Aorta (tissue), 5 donors: ENCODE results near the gene BMP8B. TPM values are rescaled to one million over a fixed set of nuclear protein-coding genes. Genes with fewer than 3 reads are reported as not detected.
A peak's percentile ranks its signal among the peaks of the same experiment; 100 is the strongest.

Experiments
- ATAC-seq: fragments of 200-7000 bp; cut with Tn5 transposase; one replicate; pipeline ENCODE4 v1.9.1; 2022; ENCODE audit warnings: moderate library complexity; ENCODE audit not compliant: low FRiP score
- DNase-seq, 2 donors: peaks; one replicate each; pipeline ENCODE4 v3.0.0-alpha.2; 2020
- H3K27ac ChIP-seq, 2 donors: one replicate each; pipeline ENCODE4 v1.5.1; 2013; ENCODE audit warnings: low read length in 2 of 2, mild to moderate bottlenecking in 2 of 2, moderate library complexity in 2 of 2, control low read depth in 1 of 2, inconsistent platforms in 1 of 2, low read depth in 1 of 2
- H3K27me3 ChIP-seq, 2 donors: one replicate each; pipeline ENCODE4 v1.6.1; 2013; ENCODE audit warnings: control low read depth in 1 of 2, low read length in 1 of 2, mild to moderate bottlenecking in 1 of 2, moderate library complexity in 1 of 2; ENCODE audit not compliant: insufficient read depth in 2 of 2, control insufficient read depth in 1 of 2
- H3K36me3 ChIP-seq, 2 donors: one replicate each; pipeline ENCODE4 v1.6.1; 2013; ENCODE audit warnings: control low read depth in 1 of 2, low read length in 1 of 2, mild to moderate bottlenecking in 1 of 2; ENCODE audit not compliant: insufficient read depth in 2 of 2, control insufficient read depth in 1 of 2
- H3K4me1 ChIP-seq, 2 donors: one replicate each; pipeline ENCODE4 v1.6.1; 2013; ENCODE audit warnings: low read length in 2 of 2, control low read depth in 1 of 2, mild to moderate bottlenecking in 1 of 2, moderate library complexity in 1 of 2; ENCODE audit not compliant: insufficient read depth in 2 of 2, control insufficient read depth in 1 of 2
- H3K4me3 ChIP-seq, 2 donors: one replicate each; pipeline ENCODE4 v1.5.1; 2013; ENCODE audit warnings: low read length in 2 of 2, control low read depth in 1 of 2, mild to moderate bottlenecking in 1 of 2
- H3K9me3 ChIP-seq: one replicate; pipeline ENCODE4 v1.6.1; 2013; ENCODE audit warnings: mild to moderate bottlenecking, low read length; ENCODE audit not compliant: control insufficient read depth
- WGBS, 2 donors: extraction: QIAGEN DNeasy Blood & Tissue Kit; methylation state at CpG; one replicate each; pipeline ENCODE4 v1.1.7; 2013; 5-methylcytosine and 5-hydroxymethylcytosine counted together
- intact Hi-C, 2 donors: fragments of 100-400 bp; cut with DNase I; formaldehyde crosslinking; loops; one replicate each; pipeline versions ENCODE4 v1.14.2 to v1.15.0; 2022
- polyA plus RNA-seq, 2 donors: library from polyadenylated mRNA; stranded (reverse); fragments of 200-250 nt; gene quantifications; one replicate each; pipeline ENCODE4 v1.2.3, GENCODE V29; 2013
- total RNA-seq, 2 donors: library from RNA; stranded (reverse); fragmentation: NEBNext Ultra II Directional; extraction: Animal tissue kit (Norgen Biotek cat#: 25700); gene quantifications; one replicate each; pipeline ENCODE4 v1.2.1, GENCODE V29; 2021
- donor health status: healthy with polysubstance abuse.
- donor health status: Bipolar disorder and iron deficiency.
- donor health status: DM: no; HTN: no; CAD: no.
- donor health status: DM: no; HTN: no; CAD: no.
- donor health status: DM: yes; HTN: yes; CAD: no.

Gene BMP8B
- total and polyA plus RNA-seq, 4 donors, result 0.03 to 1.4 (median 0.91) TPM

GRCh38 chr1:39758556-39759435 is 29.9 kb downstream of the BMP8B start:
- ATAC-seq, result no peak

GRCh38 chr1:39757501-39757900 is 31.2 kb downstream of the BMP8B start:
- DNase-seq, result no peak
- Histone ChIP-seq H3K27me3 (no peaks in the 10 kb centered on the region), H3K27ac (no peak overlapping the region), H3K4me3 (no peak overlapping the region), H3K36me3 (peaks cover 0 to 7% of the 10 kb centered on the region in 2 donors), H3K9me3 (no peaks in the 10 kb centered on the region), H3K4me1 (peaks cover 0 to 5% of the 10 kb centered on the region in 2 donors)
- intact Hi-C loops, result no loop called here
- no peak for ATAC-seq
- 88 to 92% methylated on average over 5 of the region's 5 CpGs for WGBS, 2 donors

More at GRCh38 chr1:39758556-39759435, 29.9 kb downstream of the BMP8B start:
- Histone ChIP-seq H3K36me3 (peaks cover 0 to 7% of the 10 kb centered on the region in 2 donors), H3K9me3 (no peaks in the 10 kb centered on the region), H3K27ac (no peak overlapping the region), H3K4me3 (no peak overlapping the region), H3K27me3 (no peaks in the 10 kb centered on the region), H3K4me1 (peaks cover 0 to 2% of the 10 kb centered on the region in 2 donors)
- WGBS, 2 donors, result 91 to 94% methylated on average over 16 of the region's 16 CpGs
- no peak for DNase-seq
- intact Hi-C loops, result no loop called here

- H3K36me3 ChIP-seq, result peaks cover 0 to 17% of the 10 kb centered on the region in 2 donors
- 88 to 91% methylated on average over 9 of the region's 9 CpGs for WGBS, 2 donors
- no peak overlapping the region for H3K27ac ChIP-seq
- intact Hi-C loops, result no loop called here
- DNase-seq (no peak), ATAC-seq (no peak)
- H3K9me3 ChIP-seq, result no peaks in the 10 kb centered on the region
- peaks cover 0 to 5% of the 10 kb centered on the region in 2 donors for H3K4me1 ChIP-seq
- no peaks in the 10 kb centered on the region for H3K27me3 ChIP-seq
- no peak overlapping the region for H3K4me3 ChIP-seq
Measured at GRCh38 chr1:39755965-39756659, 32.6 kb downstream of the BMP8B start.

- Histone ChIP-seq H3K27me3 (no peaks in the 10 kb centered on the region), H3K9me3 (no peaks in the 10 kb centered on the region), H3K4me1 (peaks cover 0 to 5% of the 10 kb centered on the region in 2 donors), H3K27ac (no peak overlapping the region), H3K36me3 (peaks cover 4 to 19% of the 10 kb centered on the region in 2 donors), H3K4me3 (no peak overlapping the region)
- intact Hi-C loops, result no loop called here
- WGBS, 2 donors, result 17 to 26% methylated on average over 2 of the region's 2 CpGs
- ATAC-seq (no peak), DNase-seq (no peak)
Measured at GRCh38 chr1:39754906-39755504, 33.7 kb downstream of the BMP8B start.

- no peak for DNase-seq
- H3K27ac ChIP-seq, result no peak overlapping the region
- peaks cover 4 to 20% of the 10 kb centered on the region in 2 donors for H3K36me3 ChIP-seq
- no peaks in the 10 kb centered on the region for H3K27me3 ChIP-seq
- intact Hi-C loops, result no loop called here
- ATAC-seq, result no peak
- 9 to 18% methylated on average over 2 of the region's 2 CpGs for WGBS, 2 donors
- H3K4me3 ChIP-seq, result no peak overlapping the region
- H3K9me3 ChIP-seq, result no peaks in the 10 kb centered on the region
- peaks cover 0 to 5% of the 10 kb centered on the region in 2 donors for H3K4me1 ChIP-seq
Measured at GRCh38 chr1:39754026-39754570, 34.6 kb downstream of the BMP8B start.

GRCh38 chr1:39753132-39754025 is 35.3 kb downstream of the BMP8B start:
- Histone ChIP-seq H3K36me3 (peaks cover 4 to 23% of the 10 kb centered on the region in 2 donors), H3K27ac (peak overlapping the region; percentile 13 to 61), H3K9me3 (no peaks in the 10 kb centered on the region), H3K27me3 (no peaks in the 10 kb centered on the region), H3K4me3 (no peak overlapping the region), H3K4me1 (peaks cover 0 to 5% of the 10 kb centered on the region in 2 donors)
- ATAC-seq (no peak), DNase-seq (no peak)
- intact Hi-C loops, result no loop called here
- 43 to 53% methylated on average over 16 of the region's 16 CpGs for WGBS, 2 donors

- 76 to 81% methylated on average over 6 of the region's 6 CpGs for WGBS, 2 donors
- no peaks in the 10 kb centered on the region for H3K9me3 ChIP-seq
- ATAC-seq (no peak), DNase-seq (no peak)
- peaks cover 4 to 23% of the 10 kb centered on the region in 2 donors for H3K36me3 ChIP-seq
- H3K4me3 ChIP-seq, result no peak overlapping the region
- no peaks in the 10 kb centered on the region for H3K27me3 ChIP-seq
- H3K4me1 ChIP-seq, result peaks cover 0 to 5% of the 10 kb centered on the region in 2 donors
- no peak overlapping the region for H3K27ac ChIP-seq
- intact Hi-C loops, result no loop called here
Measured at GRCh38 chr1:39752703-39753102, 36.0 kb downstream of the BMP8B start.

GRCh38 chr1:39751595-39751994 is 37.1 kb downstream of the BMP8B start:
- 94 to 95% methylated on average over 7 of the region's 7 CpGs for WGBS, 2 donors
- Histone ChIP-seq H3K4me3 (no peak overlapping the region), H3K4me1 (peaks cover 0 to 5% of the 10 kb centered on the region in 2 donors), H3K36me3 (peaks cover 4 to 20% of the 10 kb centered on the region in 2 donors), H3K27me3 (no peaks in the 10 kb centered on the region), H3K9me3 (no peaks in the 10 kb centered on the region), H3K27ac (no peak overlapping the region)
- no peak for ATAC-seq
- DNase-seq, result no peak
- intact Hi-C loops, result no loop called here
